ENCODE measurements around the gene CCND1. TPM values are rescaled to one million over a fixed set of nuclear protein-coding genes. Genes with fewer than 3 reads are reported as not detected.
A peak's percentile ranks its signal among the peaks of the same experiment; 100 is the strongest.

Gene CCND1
- polyA plus RNA-seq, 1 experiment = 249 TPM

- Histone ChIP-seq H3K27me3 (ENCODE audit: control insufficient read depth, insufficient read depth, low read length) (no peaks in the 10 kb centered on the region), H3K9me3 (ENCODE audit: control insufficient read depth, insufficient read depth, low read length) (no peaks in the 10 kb centered on the region; the same call in 1 of the 2 replicates), H3K27ac (ENCODE audit: low read depth, low read length) (no peak overlapping the region), H3K4me3 (ENCODE audit: low read depth, low read length) (no peak overlapping the region)
- no peak for DNase-seq (ENCODE audit: low read depth, low spot score)
- POLR2A ChIA-PET = interaction anchor here (1.4 kb wide), 1 partner anchor 9 kb away, joined by 4 read pairs; no protein-coding TSS in a partner anchor
- TF ChIP-seq, protein P1, sequence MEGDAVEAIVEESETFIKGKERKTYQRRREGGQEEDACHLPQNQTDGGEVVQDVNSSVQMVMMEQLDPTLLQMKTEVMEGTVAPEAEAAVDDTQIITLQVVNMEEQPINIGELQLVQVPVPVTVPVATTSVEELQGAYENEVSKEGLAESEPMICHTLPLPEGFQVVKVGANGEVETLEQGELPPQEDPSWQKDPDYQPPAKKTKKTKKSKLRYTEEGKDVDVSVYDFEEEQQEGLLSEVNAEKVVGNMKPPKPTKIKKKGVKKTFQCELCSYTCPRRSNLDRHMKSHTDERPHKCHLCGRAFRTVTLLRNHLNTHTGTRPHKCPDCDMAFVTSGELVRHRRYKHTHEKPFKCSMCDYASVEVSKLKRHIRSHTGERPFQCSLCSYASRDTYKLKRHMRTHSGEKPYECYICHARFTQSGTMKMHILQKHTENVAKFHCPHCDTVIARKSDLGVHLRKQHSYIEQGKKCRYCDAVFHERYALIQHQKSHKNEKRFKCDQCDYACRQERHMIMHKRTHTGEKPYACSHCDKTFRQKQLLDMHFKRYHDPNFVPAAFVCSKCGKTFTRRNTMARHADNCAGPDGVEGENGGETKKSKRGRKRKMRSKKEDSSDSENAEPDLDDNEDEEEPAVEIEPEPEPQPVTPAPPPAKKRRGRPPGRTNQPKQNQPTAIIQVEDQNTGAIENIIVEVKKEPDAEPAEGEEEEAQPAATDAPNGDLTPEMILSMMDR (IDR thresholded peaks at IDR 0.05; ENCODE audit: low read depth, low read length) = no peak
- CTCF ChIA-PET = interaction anchor here (0.6 to 0.9 kb wide), 2 partner anchors 566 to 568 kb away, joined by 3 read pairs; no protein-coding TSS in a partner anchor
These were observed 27.0 kb downstream of the CCND1 start for GRCh38 chr11:69667619-69668604.

- ChIA-PET POLR2A (no interaction called here), CTCF (interaction anchor here (0.7 to 3.5 kb wide), 6 partner anchors 11 to 568 kb away, joined by 3 to 43 read pairs (median 3); no protein-coding TSS in a partner anchor)
- Histone ChIP-seq H3K4me3 (ENCODE audit: low read depth, low read length) (no peak overlapping the region), H3K27ac (ENCODE audit: low read depth, low read length) (no peak overlapping the region), H3K27me3 (ENCODE audit: control insufficient read depth, insufficient read depth, low read length) (no peaks in the 10 kb centered on the region), H3K9me3 (ENCODE audit: control insufficient read depth, insufficient read depth, low read length) (no peaks in the 10 kb centered on the region; the same call in 1 of the 2 replicates)
- TF ChIP-seq, protein P1 (IDR thresholded peaks at IDR 0.05; ENCODE audit: low read depth, low read length) = no peak
- no peak for DNase-seq (ENCODE audit: low read depth, low spot score)
These were observed 28.5 kb downstream of the CCND1 start for GRCh38 chr11:69669486-69669885.

DNA sequence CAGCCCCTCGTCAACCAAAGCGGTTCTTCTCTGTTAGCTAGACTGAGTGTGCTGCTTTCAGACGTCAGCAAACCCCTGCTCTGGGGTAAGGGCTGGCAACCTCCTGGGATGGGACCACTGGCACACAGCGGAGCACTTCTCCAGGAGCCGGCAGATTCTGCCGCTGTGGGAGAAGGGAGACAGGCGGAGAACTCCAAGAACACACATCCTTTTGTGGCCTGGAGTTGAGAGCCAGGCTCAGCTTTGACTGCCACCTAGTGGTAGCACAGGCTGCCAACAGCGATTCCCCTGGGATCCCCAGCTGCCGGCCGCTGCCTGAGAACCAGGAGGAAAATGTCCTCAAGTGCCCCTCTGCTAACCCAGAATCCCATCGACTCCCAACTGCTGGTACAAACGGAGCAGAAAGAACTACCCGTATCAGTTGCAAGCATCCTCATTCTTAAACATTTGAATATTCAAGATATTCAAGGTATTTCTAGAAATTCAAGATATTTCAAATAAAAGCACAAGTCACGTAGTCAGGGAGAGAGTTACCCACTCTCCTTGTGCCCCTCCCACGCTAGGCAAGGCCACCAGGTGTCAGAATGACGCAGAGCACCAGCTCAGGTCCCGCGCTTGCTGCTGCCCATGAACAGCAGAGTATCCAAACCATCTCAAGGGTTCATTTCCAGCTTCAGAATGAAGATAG lies 29.3 kb downstream of the CCND1 start:
- TF ChIP-seq, protein P1 (IDR thresholded peaks at IDR 0.05; ENCODE audit: low read depth, low read length) = peak; percentile 97
- no peaks in the 10 kb centered on the region; the same call in 1 of the 2 replicates for H3K9me3 ChIP-seq (ENCODE audit: control insufficient read depth, insufficient read depth, low read length)
- H3K4me3 ChIP-seq (ENCODE audit: low read depth, low read length) = no peak overlapping the region
- CTCF ChIA-PET = interaction anchor here (0.6 to 3.5 kb wide), 11 partner anchors 8 to 626 kb away, joined by 3 to 43 read pairs (median 4); no protein-coding TSS in a partner anchor
- POLR2A ChIA-PET = no interaction called here
- no peak overlapping the region for H3K27ac ChIP-seq (ENCODE audit: low read depth, low read length)
- DNase-seq (ENCODE audit: low read depth, low spot score) = peak; percentile 69
- H3K27me3 ChIP-seq (ENCODE audit: control insufficient read depth, insufficient read depth, low read length) = no peaks in the 10 kb centered on the region

- CTCF ChIA-PET = interaction anchor here (1.0 to 3.5 kb wide), 7 partner anchors 12 to 627 kb away, joined by 4 to 43 read pairs (median 5); no protein-coding TSS in a partner anchor
- no peak overlapping the region for H3K4me3 ChIP-seq (ENCODE audit: low read depth, low read length)
- POLR2A ChIA-PET = no interaction called here
- no peaks in the 10 kb centered on the region for H3K27me3 ChIP-seq (ENCODE audit: control insufficient read depth, insufficient read depth, low read length)
- H3K9me3 ChIP-seq (ENCODE audit: control insufficient read depth, insufficient read depth, low read length) = no peaks in the 10 kb centered on the region; the same call in 1 of the 2 replicates
- no peak for DNase-seq (ENCODE audit: low read depth, low spot score)
- H3K27ac ChIP-seq (ENCODE audit: low read depth, low read length) = no peak overlapping the region
- TF ChIP-seq, protein P1 (IDR thresholded peaks at IDR 0.05; ENCODE audit: low read depth, low read length) = no peak
These were observed 30.9 kb downstream of the CCND1 start for GRCh38 chr11:69671734-69672465.
